ENCODE measurements around the gene NFE2L3. TPM values are rescaled to one million over a fixed set of nuclear protein-coding genes. Genes with fewer than 3 reads are reported as not detected.

The NFE2L3 gene
- total RNA-seq, 1 donor from 2014 or later: 2.8 TPM

- Mint-ChIP-seq H3K36me3 (ENCODE audit: low read depth, unreplicated experiment) (peaks cover 65% of the 10 kb centered on the region), H3K4me1 (ENCODE audit: unreplicated experiment) (peaks cover 55% of the 10 kb centered on the region)
- TF ChIP-seq CTCF (IDR thresholded peaks at IDR 0.05; ENCODE audit: unreplicated experiment): no peak
Observed at GRCh38 chr7:26198781-26199169, 46.8 kb downstream of the NFE2L3 start.

GRCh38 chr7:26199301-26200037, 47.5 kb downstream of the NFE2L3 start:
- Mint-ChIP-seq H3K27me3 (ENCODE audit: unreplicated experiment) (peaks cover 26% of the 10 kb centered on the region), H3K27ac (ENCODE audit: unreplicated experiment) (peak overlapping the region; percentile 100), H3K4me1 (ENCODE audit: unreplicated experiment) (peaks cover 54% of the 10 kb centered on the region), H3K4me3 (ENCODE audit: unreplicated experiment) (peak overlapping the region; percentile 100), H3K36me3 (ENCODE audit: low read depth, unreplicated experiment) (peaks cover 58% of the 10 kb centered on the region), H3K9me3 (ENCODE audit: unreplicated experiment) (no peaks in the 10 kb centered on the region)
- TF ChIP-seq CTCF (IDR thresholded peaks at IDR 0.05; ENCODE audit: unreplicated experiment): no peak
- DNase-seq (ENCODE audit: low spot score): peak; percentile 34

More at GRCh38 chr7:26198781-26199169, 46.8 kb downstream of the NFE2L3 start:
- DNase-seq (ENCODE audit: low spot score): no peak
- H3K27me3 Mint-ChIP-seq (ENCODE audit: unreplicated experiment): peaks cover 24% of the 10 kb centered on the region
- peak overlapping the region; percentile 100 for H3K27ac Mint-ChIP-seq (ENCODE audit: unreplicated experiment)
- peak overlapping the region; percentile 100 for H3K4me3 Mint-ChIP-seq (ENCODE audit: unreplicated experiment)
- H3K9me3 Mint-ChIP-seq (ENCODE audit: unreplicated experiment): no peaks in the 10 kb centered on the region

GRCh38 chr7:26200038-26200443, 48.0 kb downstream of the NFE2L3 start:
- H3K9me3 Mint-ChIP-seq (ENCODE audit: unreplicated experiment): no peaks in the 10 kb centered on the region
- H3K27me3 Mint-ChIP-seq (ENCODE audit: unreplicated experiment): peaks cover 27% of the 10 kb centered on the region
- peak overlapping the region; percentile 100 for H3K4me3 Mint-ChIP-seq (ENCODE audit: unreplicated experiment)
- peak overlapping the region; percentile 100 for H3K27ac Mint-ChIP-seq (ENCODE audit: unreplicated experiment)
- peaks cover 57% of the 10 kb centered on the region for H3K36me3 Mint-ChIP-seq (ENCODE audit: low read depth, unreplicated experiment)
- H3K4me1 Mint-ChIP-seq (ENCODE audit: unreplicated experiment): peaks cover 56% of the 10 kb centered on the region
- peak; percentile 65 for DNase-seq (ENCODE audit: low spot score)
- no peak for TF ChIP-seq CTCF (IDR thresholded peaks at IDR 0.05; ENCODE audit: unreplicated experiment)

GRCh38 chr7:26200444-26201246, 48.6 kb downstream of the NFE2L3 start, which contains the start of gene HNRNPA2B1:
HNRNPA2B1 (minus strand) TSS chr7:26200746; CDS start chr7:26200577, 169 bp downstream.
- H3K27ac Mint-ChIP-seq (ENCODE audit: unreplicated experiment): peak within 1 kb of the TSS; percentile 100
- H3K4me3 Mint-ChIP-seq (ENCODE audit: unreplicated experiment): peak within 1 kb of the TSS; percentile 100
- peaks cover 51% of the 10 kb centered on the region for H3K36me3 Mint-ChIP-seq (ENCODE audit: low read depth, unreplicated experiment)
- DNase-seq (ENCODE audit: low spot score): peak; percentile 95
- TF ChIP-seq CTCF (IDR thresholded peaks at IDR 0.05; ENCODE audit: unreplicated experiment): no peak
- H3K9me3 Mint-ChIP-seq (ENCODE audit: unreplicated experiment): no peaks in the 10 kb centered on the region
- H3K4me1 Mint-ChIP-seq (ENCODE audit: unreplicated experiment): peaks cover 56% of the 10 kb centered on the region
- H3K27me3 Mint-ChIP-seq (ENCODE audit: unreplicated experiment): peaks cover 27% of the 10 kb centered on the region
